Activated naive CD8-positive, alpha-beta T cell treated with anti-CD3 and anti-CD28 coated beads for 36 hours (primary cell): ENCODE data around the gene RABL3. TPM values are rescaled to one million over a fixed set of nuclear protein-coding genes. Genes with fewer than 3 reads are reported as not detected.
A peak's percentile ranks its signal among the peaks of the same experiment; 100 is the strongest.
"Not testable (repeated sequence)": the region's sequence is repeated elsewhere in the genome, so short reads cannot be mapped to it uniquely, and the experiment has no call there.

ENCODE experiments used
- DNase-seq: peaks from one replicate; pipeline ENCODE4 v3.0.0; 2021
- H3K27ac Mint-ChIP-seq: one replicate; pipeline ENCODE4 v1.8.0; 2022; ENCODE audit warnings: mild to moderate bottlenecking, moderate library complexity, mixed read lengths
- H3K27me3 Mint-ChIP-seq: one replicate; pipeline ENCODE4 v1.8.0; 2022; ENCODE audit warnings: mild to moderate bottlenecking, mixed read lengths
- H3K36me3 Mint-ChIP-seq: one replicate; pipeline ENCODE4 v1.8.0; 2021; ENCODE audit warnings: mild to moderate bottlenecking, mixed read lengths
- H3K4me1 Mint-ChIP-seq: one replicate; pipeline ENCODE4 v1.8.0; 2021; ENCODE audit warnings: mixed read lengths
- H3K4me3 Mint-ChIP-seq: one replicate; pipeline ENCODE4 v1.8.0; 2022; ENCODE audit warnings: mild to moderate bottlenecking, moderate library complexity, mixed read lengths
- H3K9me3 Mint-ChIP-seq: one replicate; pipeline ENCODE4 v1.8.0; 2022; ENCODE audit warnings: mixed read lengths
- total RNA-seq, 2 experiments: library from RNA; stranded (reverse); gene quantifications; one replicate each; pipeline ENCODE4 v1.2.3, GENCODE V29; 2021

The RABL3 gene
- total RNA-seq, 2 experiments from 2014 or later, result 33.4 to 38.8 TPM

DNA sequence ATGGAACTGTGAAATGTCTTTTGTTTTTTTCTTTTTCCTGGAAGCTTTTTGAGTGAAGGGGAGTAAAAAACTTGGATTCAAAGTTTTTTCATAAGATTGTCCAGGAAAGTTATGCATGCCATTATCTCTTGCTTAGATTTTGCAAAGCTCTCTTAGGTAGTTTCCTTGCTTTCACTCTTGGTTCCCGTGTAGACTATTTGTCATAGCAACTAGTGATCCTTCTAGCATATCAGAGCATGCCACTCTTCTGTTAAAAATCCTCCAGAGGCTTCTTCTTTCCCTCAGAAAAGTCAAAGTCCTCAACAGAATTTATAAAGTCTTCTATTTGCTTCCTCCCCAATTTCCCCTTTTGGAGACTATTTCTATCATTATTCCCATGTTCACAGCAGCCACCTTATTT lies 21.3 kb upstream of the RABL3 start:
- Mint-ChIP-seq H3K4me1 (peaks cover 68% of the 10 kb centered on the region), H3K9me3 (peaks cover 3% of the 10 kb centered on the region), H3K4me3 (no peak overlapping the region), H3K27ac (no peak overlapping the region), H3K27me3 (no peaks in the 10 kb centered on the region), H3K36me3 (peaks cover 24% of the 10 kb centered on the region)
- DNase-seq, result no peak

DNA sequence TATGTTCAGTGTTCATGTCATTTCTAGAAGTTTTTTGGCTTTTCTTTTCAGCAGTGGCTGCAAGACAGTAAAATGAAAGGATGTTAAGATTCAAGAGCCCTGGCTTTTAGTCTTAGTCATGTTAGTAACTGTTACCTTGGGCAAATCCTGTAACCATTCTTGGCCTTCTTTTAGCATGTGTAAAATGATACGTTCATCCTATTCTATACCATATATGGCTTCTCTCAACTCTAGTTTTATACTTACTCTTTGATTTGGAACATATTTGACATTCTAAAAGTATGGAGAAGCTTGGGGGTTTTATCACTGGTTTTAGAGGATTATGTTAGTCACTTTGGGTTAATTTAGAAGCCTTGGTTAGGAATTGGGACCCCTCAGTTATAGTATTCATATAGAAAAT lies 20.3 kb upstream of the RABL3 start:
- DNase-seq, result no peak
- no peak overlapping the region for H3K4me3 Mint-ChIP-seq

DNA sequence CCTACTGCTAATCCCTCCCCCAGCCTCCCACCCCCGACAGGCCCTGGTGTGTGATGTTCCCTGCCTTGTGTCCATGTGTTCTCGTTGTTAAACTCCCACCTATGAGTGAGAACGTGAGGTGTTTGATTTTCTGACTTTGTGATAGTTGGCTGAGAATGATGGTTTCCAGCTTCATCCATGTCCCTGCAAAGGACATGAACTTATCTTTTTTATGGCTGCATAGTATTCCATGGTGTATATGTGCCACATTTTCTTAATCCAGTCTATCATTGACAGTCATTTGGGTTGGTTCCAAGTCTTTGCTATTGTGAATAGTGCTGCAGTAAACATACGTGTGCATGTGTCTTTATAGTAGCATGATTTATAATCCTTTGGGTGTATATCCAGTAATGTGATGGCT lies 16.2 kb upstream of the RABL3 start:
- Mint-ChIP-seq H3K36me3 (peaks cover 51% of the 10 kb centered on the region), H3K4me1 (peaks cover 40% of the 10 kb centered on the region)
- DNase-seq, H3K27me3 Mint-ChIP-seq, H3K9me3 Mint-ChIP-seq, H3K4me3 Mint-ChIP-seq, H3K27ac Mint-ChIP-seq: not testable (repeated sequence)

More for the DNA sequence above, 20.3 kb upstream of the RABL3 start:
- Mint-ChIP-seq H3K9me3 (peaks cover 3% of the 10 kb centered on the region), H3K27ac (no peak overlapping the region), H3K27me3 (no peaks in the 10 kb centered on the region), H3K4me1 (peaks cover 62% of the 10 kb centered on the region), H3K36me3 (peaks cover 29% of the 10 kb centered on the region)

DNA sequence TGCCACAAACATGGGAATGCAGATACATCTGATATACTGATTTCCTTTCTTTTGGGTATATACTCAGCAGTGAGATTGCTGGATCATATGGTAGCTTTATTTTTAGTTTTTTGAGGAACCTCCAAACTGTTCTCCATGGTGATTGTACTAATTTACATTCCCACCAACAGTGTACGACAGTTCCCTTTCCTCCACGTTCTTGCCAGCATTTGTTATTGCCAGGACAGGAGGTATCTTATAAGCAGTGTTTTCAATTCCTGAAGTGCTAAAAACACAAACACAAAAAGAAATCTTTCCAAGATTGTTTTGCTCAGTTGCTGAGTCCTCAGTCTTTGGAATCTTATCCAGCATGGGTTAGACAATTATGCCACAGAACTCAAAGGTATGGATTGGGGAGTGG lies 13.7 kb upstream of the RABL3 start:
- no peak for DNase-seq
- no peak overlapping the region for H3K4me3 Mint-ChIP-seq
- H3K27me3 Mint-ChIP-seq, result no peaks in the 10 kb centered on the region
- peaks cover 62% of the 10 kb centered on the region for H3K36me3 Mint-ChIP-seq
- H3K27ac Mint-ChIP-seq, result no peak overlapping the region
- H3K4me1 Mint-ChIP-seq, result peaks cover 37% of the 10 kb centered on the region
- H3K9me3 Mint-ChIP-seq, result peaks cover 5% of the 10 kb centered on the region

DNA sequence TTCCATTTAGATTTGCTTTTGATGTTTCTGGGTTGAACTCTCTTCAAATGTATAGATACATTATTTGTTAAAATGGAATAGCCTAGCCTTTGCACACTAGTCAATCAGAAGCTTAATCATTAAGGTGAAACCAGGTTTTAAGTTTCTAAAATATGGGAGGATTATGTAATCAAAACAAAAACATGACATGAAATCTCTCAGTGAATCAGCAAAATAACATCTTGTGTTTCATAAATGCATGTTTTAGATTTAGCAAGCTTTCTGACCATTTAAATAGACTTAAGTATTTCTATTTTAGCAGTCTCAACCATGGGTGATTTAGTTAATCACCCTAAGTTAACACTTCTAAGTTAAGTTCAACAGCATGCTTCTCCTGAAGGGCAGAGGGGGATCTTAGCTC lies 11.5 kb upstream of the RABL3 start:
- Mint-ChIP-seq H3K4me3 (no peak overlapping the region), H3K36me3 (peaks cover 63% of the 10 kb centered on the region), H3K4me1 (peaks cover 28% of the 10 kb centered on the region), H3K27me3 (no peaks in the 10 kb centered on the region), H3K27ac (no peak overlapping the region), H3K9me3 (peaks cover 4% of the 10 kb centered on the region)
- DNase-seq, result no peak

DNA sequence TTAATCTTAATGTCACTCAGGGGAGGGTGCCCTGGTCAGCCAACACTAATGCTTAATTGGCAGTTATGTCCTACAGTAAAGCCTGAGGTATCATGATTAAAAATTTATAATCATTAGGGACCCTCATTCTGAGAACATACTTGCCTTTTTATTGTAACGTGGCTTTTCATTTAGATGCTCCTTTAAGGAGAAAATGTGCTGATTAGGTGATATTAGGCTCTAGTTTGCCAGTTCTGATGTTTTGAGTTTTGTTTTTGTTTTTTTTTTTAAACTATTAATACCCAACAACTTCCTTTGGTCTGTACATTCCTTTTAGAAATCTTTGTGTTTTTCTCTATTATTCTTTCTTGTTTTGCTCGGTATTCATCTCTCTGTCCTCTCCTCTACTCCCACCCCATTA lies 10.5 kb upstream of the RABL3 start:
- no peaks in the 10 kb centered on the region for H3K27me3 Mint-ChIP-seq
- DNase-seq, result no peak
- H3K4me1 Mint-ChIP-seq, result peaks cover 26% of the 10 kb centered on the region
- H3K36me3 Mint-ChIP-seq, result peaks cover 56% of the 10 kb centered on the region
- peaks cover 4% of the 10 kb centered on the region for H3K9me3 Mint-ChIP-seq
- H3K27ac Mint-ChIP-seq, result no peak overlapping the region
- H3K4me3 Mint-ChIP-seq, result no peak overlapping the region

DNA sequence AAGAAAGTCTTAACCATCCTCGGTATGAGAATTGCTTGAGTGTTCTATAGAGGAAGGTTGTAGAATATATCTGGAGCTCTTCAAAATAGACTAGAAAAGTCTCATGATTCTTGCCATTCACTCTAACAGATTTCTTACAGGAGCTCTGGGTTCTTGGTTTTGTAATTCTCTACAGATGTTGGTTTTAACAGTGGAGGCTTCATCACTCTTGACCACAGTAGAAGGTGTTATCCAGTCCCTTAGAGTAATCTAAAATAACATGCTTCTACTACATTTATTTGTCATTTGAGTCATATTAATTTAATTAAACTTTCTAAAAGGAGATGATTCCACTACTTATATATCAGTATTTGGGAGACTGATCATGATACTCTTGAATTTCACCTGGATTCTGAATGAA lies 9.9 kb upstream of the RABL3 start:
- H3K27me3 Mint-ChIP-seq, result no peaks in the 10 kb centered on the region
- no peak overlapping the region for H3K27ac Mint-ChIP-seq

DNA sequence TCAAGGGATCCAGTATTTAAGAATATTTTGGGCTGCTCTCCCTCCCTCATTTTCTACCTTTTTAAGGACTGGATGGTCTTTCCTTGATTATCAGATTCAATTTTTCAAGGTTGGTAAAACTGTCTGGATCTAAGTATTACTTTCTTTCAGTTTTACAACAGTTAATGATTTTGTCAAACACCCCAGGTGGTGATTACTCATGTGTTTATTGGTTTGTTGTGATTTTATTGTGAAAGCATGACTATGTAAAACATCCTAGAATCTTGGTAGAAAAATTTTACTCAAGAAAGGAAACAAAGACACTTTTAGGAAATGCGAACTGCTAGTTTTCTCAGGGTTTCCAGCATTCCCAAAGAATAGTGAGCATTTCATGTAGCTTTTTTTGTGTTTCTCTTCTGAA lies 7.5 kb upstream of the RABL3 start:
- no peak for DNase-seq
- H3K9me3 Mint-ChIP-seq, result peaks cover 7% of the 10 kb centered on the region
- peaks cover 44% of the 10 kb centered on the region for H3K36me3 Mint-ChIP-seq
- H3K27me3 Mint-ChIP-seq, result no peaks in the 10 kb centered on the region
- H3K4me1 Mint-ChIP-seq, result peaks cover 34% of the 10 kb centered on the region
- H3K27ac Mint-ChIP-seq, result no peak overlapping the region
- no peak overlapping the region for H3K4me3 Mint-ChIP-seq

More for the DNA sequence above, 9.9 kb upstream of the RABL3 start:
- Mint-ChIP-seq H3K9me3 (peaks cover 7% of the 10 kb centered on the region), H3K36me3 (peaks cover 58% of the 10 kb centered on the region), H3K4me1 (peaks cover 26% of the 10 kb centered on the region), H3K4me3 (no peak overlapping the region)
- no peak for DNase-seq

DNA sequence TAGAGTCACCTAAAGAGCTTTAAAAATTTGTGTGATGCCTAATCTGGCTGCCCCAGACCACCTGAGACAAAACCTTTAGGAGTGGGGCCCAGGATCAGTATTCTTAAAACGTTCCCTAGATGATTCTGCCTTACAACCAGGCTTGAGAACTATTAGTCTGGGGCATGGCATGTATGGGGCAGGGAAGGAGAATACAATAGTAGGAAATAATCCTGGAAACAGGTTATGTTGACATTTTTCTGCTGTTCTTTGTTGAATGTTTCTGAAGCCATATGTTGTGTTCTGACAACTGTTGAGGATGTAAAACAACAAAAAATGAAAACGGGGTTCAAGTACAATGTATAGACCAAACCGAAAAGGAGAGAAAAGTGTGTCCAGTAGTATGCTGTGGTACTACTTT lies 3.1 kb upstream of the RABL3 start:
- no peak for DNase-seq
- Mint-ChIP-seq H3K27ac (no peak overlapping the region), H3K9me3 (peaks cover 4% of the 10 kb centered on the region), H3K27me3 (no peaks in the 10 kb centered on the region), H3K4me3 (no peak overlapping the region), H3K36me3 (peaks cover 17% of the 10 kb centered on the region), H3K4me1 (peaks cover 32% of the 10 kb centered on the region)

DNA sequence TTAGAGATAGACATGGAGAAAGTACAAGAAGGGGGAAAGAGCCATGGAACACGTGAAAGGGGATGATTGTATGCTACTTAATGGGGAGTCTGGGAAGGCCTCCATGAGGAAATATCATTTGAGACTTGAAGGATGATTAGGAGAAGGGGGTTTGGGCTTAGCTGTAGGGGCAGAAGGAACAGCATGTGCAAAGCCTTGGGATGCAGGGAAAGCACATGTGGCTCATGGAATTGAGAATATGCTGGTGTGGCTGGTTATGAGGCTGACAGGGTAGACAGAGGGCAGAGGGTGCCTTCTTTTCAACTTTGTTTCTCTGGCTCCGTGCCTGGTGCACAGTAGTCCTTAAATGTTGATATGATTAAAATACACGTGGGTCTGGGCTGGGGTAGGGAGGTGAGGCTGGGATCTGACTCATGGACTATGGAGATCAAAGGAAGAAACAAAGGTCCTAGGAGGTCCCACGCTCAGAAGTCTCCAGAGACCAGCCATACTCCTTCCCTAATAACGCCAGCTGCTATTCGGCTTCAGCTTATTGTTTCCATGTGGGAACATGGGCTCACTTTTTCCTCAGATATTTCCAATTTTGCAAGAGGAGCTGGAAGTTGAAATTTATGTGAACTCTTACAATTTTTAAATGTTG lies 1.4 kb upstream of the RABL3 start:
- H3K4me3 Mint-ChIP-seq, result peak overlapping the region; percentile 87
- DNase-seq, result no peak
- peak overlapping the region; percentile 97 for H3K27ac Mint-ChIP-seq
- peaks cover 28% of the 10 kb centered on the region for H3K4me1 Mint-ChIP-seq
- no peaks in the 10 kb centered on the region for H3K27me3 Mint-ChIP-seq
- peaks cover 13% of the 10 kb centered on the region for H3K36me3 Mint-ChIP-seq
- peaks cover 3% of the 10 kb centered on the region for H3K9me3 Mint-ChIP-seq

DNA sequence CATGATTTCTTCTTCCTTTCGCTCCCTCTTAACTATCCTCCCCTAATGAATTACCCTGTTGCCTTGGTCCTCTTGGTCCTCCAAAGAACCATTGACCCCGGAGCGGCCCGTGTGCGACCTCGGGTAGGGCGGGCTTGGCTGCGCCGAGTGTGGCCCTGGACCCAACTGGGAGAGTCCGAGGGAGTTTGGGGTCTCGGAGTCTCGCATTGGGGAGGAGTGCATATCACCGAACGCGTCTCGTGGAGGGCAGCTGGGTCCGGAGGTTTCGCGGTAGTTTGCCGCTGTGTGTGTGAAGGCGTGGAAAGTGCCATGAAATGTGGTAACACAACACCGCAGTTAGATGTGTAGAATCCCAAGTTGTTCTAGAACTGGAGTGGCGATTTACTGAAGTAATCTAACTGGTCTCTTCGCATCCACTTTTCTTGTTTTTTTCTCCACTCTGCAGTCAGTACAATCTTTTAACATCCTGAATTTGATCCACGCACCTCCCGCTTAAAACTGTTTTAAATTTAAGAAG lies 591 bp upstream of the RABL3 start:
- DNase-seq, result peak; percentile 16
- Mint-ChIP-seq H3K9me3 (peaks cover 3% of the 10 kb centered on the region), H3K27me3 (no peaks in the 10 kb centered on the region), H3K4me1 (peaks cover 28% of the 10 kb centered on the region), H3K36me3 (peaks cover 18% of the 10 kb centered on the region), H3K27ac (peak overlapping the region; percentile 97), H3K4me3 (peak overlapping the region; percentile 87)

DNA sequence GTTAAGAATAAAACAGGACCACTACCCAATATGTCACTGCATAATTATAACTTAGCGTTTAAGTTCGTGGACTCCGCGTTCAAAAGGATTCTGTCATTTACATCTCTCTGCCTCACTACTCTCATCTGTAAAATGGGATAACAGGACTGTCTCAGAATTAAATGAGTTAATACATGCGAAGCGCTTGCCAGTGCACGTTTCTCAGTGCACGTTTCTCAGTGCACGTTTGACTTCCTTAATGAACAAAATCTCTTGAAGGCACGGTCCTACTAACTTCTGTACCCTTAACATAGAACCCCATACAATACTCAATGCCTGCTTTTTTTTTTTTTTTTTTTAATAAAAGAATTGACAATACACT lies 499 bp downstream of the RABL3 start:
- no peak for DNase-seq
- H3K4me1 Mint-ChIP-seq, result peaks cover 28% of the 10 kb centered on the region
- H3K27me3 Mint-ChIP-seq, result no peaks in the 10 kb centered on the region
- H3K9me3 Mint-ChIP-seq, result no peaks in the 10 kb centered on the region
- peak overlapping the region; percentile 87 for H3K4me3 Mint-ChIP-seq
- H3K27ac Mint-ChIP-seq, result peak overlapping the region; percentile 97
- H3K36me3 Mint-ChIP-seq, result peaks cover 24% of the 10 kb centered on the region

DNA sequence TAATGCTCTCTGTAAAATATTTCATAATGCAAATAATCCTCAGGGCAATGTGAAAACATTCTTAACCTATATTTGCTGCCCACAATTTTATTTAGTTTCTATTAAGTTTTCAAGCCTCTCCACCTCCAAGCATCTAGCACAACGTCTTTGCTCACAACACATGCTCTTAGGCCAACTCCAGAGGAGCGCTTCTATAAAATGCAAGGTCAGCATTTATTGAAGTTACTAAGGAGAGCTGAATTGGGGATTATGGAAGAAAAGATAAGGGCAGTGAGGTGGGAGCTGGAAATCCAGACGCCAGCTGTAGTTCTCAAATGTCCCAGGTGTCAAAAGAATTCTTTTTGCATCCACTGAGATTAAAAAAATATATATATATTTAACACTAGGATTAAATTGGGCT lies 996 bp downstream of the RABL3 start:
- peak overlapping the region; percentile 21 for H3K27ac Mint-ChIP-seq
- H3K9me3 Mint-ChIP-seq, result peaks cover under 1% of the 10 kb centered on the region
- H3K36me3 Mint-ChIP-seq, result peaks cover 26% of the 10 kb centered on the region
- H3K27me3 Mint-ChIP-seq, result no peaks in the 10 kb centered on the region
- H3K4me3 Mint-ChIP-seq, result peak overlapping the region; percentile 87
- no peak for DNase-seq
- H3K4me1 Mint-ChIP-seq, result peaks cover 24% of the 10 kb centered on the region

DNA sequence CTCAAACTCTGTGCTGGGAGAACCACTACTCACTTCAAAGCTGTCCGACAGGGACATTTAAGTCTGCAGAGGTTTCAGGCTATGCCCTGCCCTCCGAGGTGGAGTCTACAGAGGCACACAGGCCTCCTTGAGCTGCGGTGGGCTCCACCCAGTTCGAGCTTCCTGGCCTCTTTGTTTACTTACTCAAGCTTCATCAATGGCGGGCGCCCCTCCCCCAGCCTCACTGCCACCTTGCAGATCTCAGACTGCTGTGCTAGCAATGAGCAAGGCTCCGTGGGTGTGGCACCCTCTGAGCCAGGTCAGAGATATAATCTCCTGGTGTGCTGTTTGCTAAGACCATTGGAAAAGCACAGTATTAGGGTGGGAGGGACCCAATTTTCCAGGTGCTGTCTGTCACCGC lies 4.3 kb downstream of the RABL3 start:
- H3K4me1 Mint-ChIP-seq, H3K4me3 Mint-ChIP-seq, DNase-seq, H3K27me3 Mint-ChIP-seq, H3K27ac Mint-ChIP-seq: not testable (repeated sequence)
- Mint-ChIP-seq H3K9me3 (peaks cover 13% of the 10 kb centered on the region), H3K36me3 (peaks cover 37% of the 10 kb centered on the region)

DNA sequence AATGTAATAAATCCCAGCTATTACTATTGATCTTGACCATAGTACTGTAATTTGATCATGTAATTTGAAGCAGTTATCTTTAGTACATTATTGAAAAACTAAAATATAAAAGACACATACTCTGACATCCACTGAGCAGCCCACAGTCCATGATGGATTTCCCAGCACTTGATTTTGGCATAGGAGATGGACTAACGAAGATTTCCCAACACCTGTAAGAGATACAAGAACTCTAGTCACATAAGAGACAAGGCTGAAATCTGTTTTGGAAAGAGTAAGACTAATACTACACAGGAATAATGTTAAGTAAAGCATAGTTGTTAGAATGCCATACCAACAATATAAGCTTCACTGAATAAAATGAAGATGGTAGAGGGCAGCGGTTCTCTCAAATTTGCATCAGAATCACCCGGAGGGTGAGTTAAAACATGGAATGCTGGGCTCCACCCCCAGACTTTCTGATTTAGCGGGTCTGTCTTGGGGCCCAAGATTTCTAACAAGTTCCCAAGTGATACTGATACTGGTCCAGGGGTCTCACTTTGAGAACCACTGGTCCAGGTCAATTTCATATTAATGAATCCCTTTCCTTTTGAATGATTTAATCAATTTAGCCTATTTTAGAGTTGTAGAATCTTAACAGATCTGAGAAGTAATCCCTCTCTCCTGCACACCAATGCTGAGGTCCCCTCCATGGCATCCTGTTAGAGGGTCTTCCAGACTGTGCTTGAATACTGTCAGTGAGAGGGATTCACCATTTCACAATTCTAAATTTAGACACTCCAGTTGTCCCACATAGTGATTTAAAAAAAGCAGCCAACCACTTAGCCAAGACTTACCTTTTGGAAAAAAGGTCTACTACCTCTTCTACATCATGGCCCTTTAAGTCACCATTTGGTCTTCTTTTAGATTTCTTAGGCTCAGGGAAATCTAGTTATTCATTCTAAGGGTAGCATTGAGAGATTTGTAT lies 11.5 kb downstream of the RABL3 start:
- H3K36me3 Mint-ChIP-seq, result peaks cover 39% of the 10 kb centered on the region
- peaks cover 10% of the 10 kb centered on the region for H3K9me3 Mint-ChIP-seq
- H3K27ac Mint-ChIP-seq, result no peak overlapping the region
- H3K4me3 Mint-ChIP-seq, result no peak overlapping the region
- DNase-seq, result no peak
- no peaks in the 10 kb centered on the region for H3K4me1 Mint-ChIP-seq
- no peaks in the 10 kb centered on the region for H3K27me3 Mint-ChIP-seq
